Panc1 (cell line): ENCODE results near the gene SLC38A9.
"Not testable (repeated sequence)": the region's sequence is repeated elsewhere in the genome, so short reads cannot be mapped to it uniquely, and the experiment has no call there.

Experiments
- CTCF ChIP-seq: fragments of 450-650 bp; IDR thresholded peaks from 2 replicates; pipeline ENCODE4 v1.5.1; 2017; ENCODE audit warnings: mild to moderate bottlenecking
- POLR2AphosphoS5 ChIP-seq: IDR thresholded peaks from 2 replicates; pipeline ENCODE4 v1.6.1; 2012; ENCODE audit warnings: mild to moderate bottlenecking, low read depth, low read length, moderate library complexity
- SIN3A ChIP-seq: IDR thresholded peaks from 2 replicates; pipeline ENCODE4 v1.6.1; 2012; ENCODE audit warnings: low read depth, mild to moderate bottlenecking, low read length, moderate library complexity, borderline replicate concordance; ENCODE audit not compliant: insufficient read depth
- TCF7L2 ChIP-seq: IDR thresholded peaks from 2 replicates; pipeline ENCODE4 v1.6.1; 2011; ENCODE audit warnings: mild to moderate bottlenecking, low read depth, low read length, inconsistent platforms
- TF ChIP-seq, protein P1 (sequence below), 2 experiments: IDR thresholded peaks; 2 replicates each; pipeline ENCODE4 v1.6.1; 2011 to 2012; ENCODE audit warnings: low read depth in 2 of 2, control low read depth in 1 of 2, low read length in 1 of 2, mild to moderate bottlenecking in 1 of 2, moderate library complexity in 1 of 2; ENCODE audit not compliant: insufficient read depth in 1 of 2

DNA sequence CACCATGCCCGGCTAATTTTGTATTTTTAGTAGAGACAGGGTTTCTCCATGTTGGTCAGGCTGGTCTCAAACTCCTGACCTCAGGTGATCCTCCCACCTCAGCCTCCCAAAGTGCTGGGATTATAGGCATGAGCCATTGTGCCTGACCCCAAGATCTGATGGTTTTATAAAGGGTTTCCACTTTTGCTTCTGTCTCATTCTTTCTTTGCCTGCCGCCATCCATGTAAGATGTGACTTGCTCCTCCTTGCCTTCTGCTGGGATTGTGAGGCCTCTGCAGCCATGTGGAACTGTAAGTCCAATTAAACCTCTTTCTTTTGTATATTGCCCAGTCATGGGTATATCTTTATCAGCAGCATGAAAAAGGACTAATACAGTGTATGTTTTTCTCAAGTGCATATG is 6.9 kb upstream of the SLC38A9 start:
- TF ChIP-seq CTCF, TCF7L2, SIN3A, POLR2AphosphoS5: not testable (repeated sequence)
- TF ChIP-seq, protein P1, sequence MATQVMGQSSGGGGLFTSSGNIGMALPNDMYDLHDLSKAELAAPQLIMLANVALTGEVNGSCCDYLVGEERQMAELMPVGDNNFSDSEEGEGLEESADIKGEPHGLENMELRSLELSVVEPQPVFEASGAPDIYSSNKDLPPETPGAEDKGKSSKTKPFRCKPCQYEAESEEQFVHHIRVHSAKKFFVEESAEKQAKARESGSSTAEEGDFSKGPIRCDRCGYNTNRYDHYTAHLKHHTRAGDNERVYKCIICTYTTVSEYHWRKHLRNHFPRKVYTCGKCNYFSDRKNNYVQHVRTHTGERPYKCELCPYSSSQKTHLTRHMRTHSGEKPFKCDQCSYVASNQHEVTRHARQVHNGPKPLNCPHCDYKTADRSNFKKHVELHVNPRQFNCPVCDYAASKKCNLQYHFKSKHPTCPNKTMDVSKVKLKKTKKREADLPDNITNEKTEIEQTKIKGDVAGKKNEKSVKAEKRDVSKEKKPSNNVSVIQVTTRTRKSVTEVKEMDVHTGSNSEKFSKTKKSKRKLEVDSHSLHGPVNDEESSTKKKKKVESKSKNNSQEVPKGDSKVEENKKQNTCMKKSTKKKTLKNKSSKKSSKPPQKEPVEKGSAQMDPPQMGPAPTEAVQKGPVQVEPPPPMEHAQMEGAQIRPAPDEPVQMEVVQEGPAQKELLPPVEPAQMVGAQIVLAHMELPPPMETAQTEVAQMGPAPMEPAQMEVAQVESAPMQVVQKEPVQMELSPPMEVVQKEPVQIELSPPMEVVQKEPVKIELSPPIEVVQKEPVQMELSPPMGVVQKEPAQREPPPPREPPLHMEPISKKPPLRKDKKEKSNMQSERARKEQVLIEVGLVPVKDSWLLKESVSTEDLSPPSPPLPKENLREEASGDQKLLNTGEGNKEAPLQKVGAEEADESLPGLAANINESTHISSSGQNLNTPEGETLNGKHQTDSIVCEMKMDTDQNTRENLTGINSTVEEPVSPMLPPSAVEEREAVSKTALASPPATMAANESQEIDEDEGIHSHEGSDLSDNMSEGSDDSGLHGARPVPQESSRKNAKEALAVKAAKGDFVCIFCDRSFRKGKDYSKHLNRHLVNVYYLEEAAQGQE (IDR thresholded peaks at IDR 0.05; ENCODE audit: insufficient read depth in 1 of 2, low read depth in 2 of 2, low read length in 1 of 2), result not testable (repeated sequence)
